ENCODE results near the gene SPATA7. TPM values are rescaled to one million over a fixed set of nuclear protein-coding genes. Genes with fewer than 3 reads are reported as not detected.

The SPATA7 gene
- total and polyA plus RNA-seq, 9 of the 15 experiments (the other 6 are each of a cell fraction or from before 2014, with no cell fraction given): 0.80 to 3.3 (median 2.5) TPM

DNA sequence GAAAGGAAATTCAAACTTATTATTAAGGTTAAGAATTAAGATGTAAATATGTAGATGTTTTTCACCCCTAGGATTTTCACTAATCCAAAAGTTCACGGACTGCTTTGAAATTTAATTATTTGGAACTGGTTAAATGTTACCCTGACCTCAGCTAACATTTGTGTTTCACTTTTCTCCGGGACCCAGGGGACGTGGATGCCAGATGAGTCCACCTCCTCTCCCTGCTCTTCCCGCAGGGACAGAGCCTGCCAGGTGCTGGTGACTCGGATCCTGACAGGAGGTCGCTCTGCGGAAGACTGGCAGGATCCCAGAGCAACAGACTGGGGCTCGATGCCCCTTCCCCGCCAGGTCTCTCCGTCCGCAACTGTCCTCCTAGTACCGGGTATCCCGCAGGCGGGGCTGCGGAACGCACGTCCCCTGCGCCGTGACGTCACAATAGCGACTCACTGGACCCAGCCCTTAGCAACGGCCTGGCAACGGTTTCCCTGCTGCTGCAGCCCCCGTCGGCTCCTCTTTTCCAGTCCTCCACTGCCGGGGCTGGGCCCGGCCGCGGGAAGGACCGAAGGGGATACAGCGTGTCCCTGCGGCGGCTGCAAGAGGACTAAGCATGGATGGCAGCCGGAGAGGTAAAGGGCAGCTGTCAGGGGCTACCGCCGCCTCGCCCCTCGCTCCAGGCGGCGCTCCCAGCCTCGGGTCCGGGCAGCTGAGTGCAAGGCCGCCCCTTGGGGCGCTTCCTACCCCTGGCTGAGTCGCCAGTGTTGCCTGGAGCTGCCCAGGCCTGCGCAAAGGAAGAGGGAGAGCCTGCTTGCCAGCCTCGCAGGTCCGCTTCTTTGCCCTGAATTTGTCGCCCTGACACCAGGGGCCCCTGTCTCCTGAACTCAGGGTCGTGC is at the start of gene SPATA7 (continued):
- TF ChIP-seq GMEB1 (CRISPR knock-in tag; IDR thresholded peaks at IDR 0.05) (peak; percentile 82), ZNF217 (CRISPR knock-in tag; IDR thresholded peaks at IDR 0.05) (no peak), EHMT2 (IDR thresholded peaks at IDR 0.05) (no peak), RBFOX2 (IDR thresholded peaks at IDR 0.05; ENCODE audit: low read depth, low read length) (peak; percentile 52), POLR2B (IDR thresholded peaks at IDR 0.05; ENCODE audit: low read depth, partially characterized antibody) (peak; percentile 54), ZNF239 (CRISPR knock-in tag; IDR thresholded peaks at IDR 0.05) (no peak), RBM15 (IDR thresholded peaks at IDR 0.05; ENCODE audit: insufficient read depth, low read length) (no peak), NR2C1 (IDR thresholded peaks at IDR 0.05) (no peak), NR2C1 (tag; IDR thresholded peaks at IDR 0.05) (no peak), ZNF121 (CRISPR knock-in tag; conservative IDR thresholded peaks at IDR 0.05) (no peak), SETDB1 (IDR thresholded peaks at IDR 0.05; ENCODE audit: low read length) (no peak), ZNF282 (CRISPR knock-in tag; IDR thresholded peaks at IDR 0.05) (no peak), IRF2 (CRISPR knock-in tag; IDR thresholded peaks at IDR 0.05) (no peak), MEF2A (IDR thresholded peaks at IDR 0.05; ENCODE audit: control insufficient read depth, low read depth, low read length) (no peak), ZKSCAN8 (CRISPR knock-in tag; IDR thresholded peaks at IDR 0.05) (no peak), KDM4B (IDR thresholded peaks at IDR 0.05; ENCODE audit: borderline replicate concordance in 2 of 2, low read depth in 1 of 2) (no peak), BCL6 (CRISPR knock-in tag; IDR thresholded peaks at IDR 0.05) (no peak), HCFC1 (IDR thresholded peaks at IDR 0.05; ENCODE audit: low read depth, low read length) (peak; percentile 59), CSDE1 (IDR thresholded peaks at IDR 0.05) (peak in 1 of 2 experiments; percentile 78; a peak in 1 of 4 replicates), RFX1 (IDR thresholded peaks at IDR 0.05) (peak; percentile 92)
- TF ChIP-seq, protein P1, sequence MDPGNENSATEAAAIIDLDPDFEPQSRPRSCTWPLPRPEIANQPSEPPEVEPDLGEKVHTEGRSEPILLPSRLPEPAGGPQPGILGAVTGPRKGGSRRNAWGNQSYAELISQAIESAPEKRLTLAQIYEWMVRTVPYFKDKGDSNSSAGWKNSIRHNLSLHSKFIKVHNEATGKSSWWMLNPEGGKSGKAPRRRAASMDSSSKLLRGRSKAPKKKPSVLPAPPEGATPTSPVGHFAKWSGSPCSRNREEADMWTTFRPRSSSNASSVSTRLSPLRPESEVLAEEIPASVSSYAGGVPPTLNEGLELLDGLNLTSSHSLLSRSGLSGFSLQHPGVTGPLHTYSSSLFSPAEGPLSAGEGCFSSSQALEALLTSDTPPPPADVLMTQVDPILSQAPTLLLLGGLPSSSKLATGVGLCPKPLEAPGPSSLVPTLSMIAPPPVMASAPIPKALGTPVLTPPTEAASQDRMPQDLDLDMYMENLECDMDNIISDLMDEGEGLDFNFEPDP (CRISPR knock-in tag; IDR thresholded peaks at IDR 0.05): no peak
- TF ChIP-seq, protein P2, sequence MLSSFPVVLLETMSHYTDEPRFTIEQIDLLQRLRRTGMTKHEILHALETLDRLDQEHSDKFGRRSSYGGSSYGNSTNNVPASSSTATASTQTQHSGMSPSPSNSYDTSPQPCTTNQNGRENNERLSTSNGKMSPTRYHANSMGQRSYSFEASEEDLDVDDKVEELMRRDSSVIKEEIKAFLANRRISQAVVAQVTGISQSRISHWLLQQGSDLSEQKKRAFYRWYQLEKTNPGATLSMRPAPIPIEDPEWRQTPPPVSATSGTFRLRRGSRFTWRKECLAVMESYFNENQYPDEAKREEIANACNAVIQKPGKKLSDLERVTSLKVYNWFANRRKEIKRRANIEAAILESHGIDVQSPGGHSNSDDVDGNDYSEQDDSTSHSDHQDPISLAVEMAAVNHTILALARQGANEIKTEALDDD (IDR thresholded peaks at IDR 0.05): no peak
- TF ChIP-seq, protein P3, sequence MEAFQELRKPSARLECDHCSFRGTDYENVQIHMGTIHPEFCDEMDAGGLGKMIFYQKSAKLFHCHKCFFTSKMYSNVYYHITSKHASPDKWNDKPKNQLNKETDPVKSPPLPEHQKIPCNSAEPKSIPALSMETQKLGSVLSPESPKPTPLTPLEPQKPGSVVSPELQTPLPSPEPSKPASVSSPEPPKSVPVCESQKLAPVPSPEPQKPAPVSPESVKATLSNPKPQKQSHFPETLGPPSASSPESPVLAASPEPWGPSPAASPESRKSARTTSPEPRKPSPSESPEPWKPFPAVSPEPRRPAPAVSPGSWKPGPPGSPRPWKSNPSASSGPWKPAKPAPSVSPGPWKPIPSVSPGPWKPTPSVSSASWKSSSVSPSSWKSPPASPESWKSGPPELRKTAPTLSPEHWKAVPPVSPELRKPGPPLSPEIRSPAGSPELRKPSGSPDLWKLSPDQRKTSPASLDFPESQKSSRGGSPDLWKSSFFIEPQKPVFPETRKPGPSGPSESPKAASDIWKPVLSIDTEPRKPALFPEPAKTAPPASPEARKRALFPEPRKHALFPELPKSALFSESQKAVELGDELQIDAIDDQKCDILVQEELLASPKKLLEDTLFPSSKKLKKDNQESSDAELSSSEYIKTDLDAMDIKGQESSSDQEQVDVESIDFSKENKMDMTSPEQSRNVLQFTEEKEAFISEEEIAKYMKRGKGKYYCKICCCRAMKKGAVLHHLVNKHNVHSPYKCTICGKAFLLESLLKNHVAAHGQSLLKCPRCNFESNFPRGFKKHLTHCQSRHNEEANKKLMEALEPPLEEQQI (IDR thresholded peaks at IDR 0.05): no peak
